HepG2 (cell line): ENCODE results near the gene ALDH3B2. TPM values are rescaled to one million over a fixed set of nuclear protein-coding genes. Genes with fewer than 3 reads are reported as not detected.

Source experiments
- ARHGAP35 ChIP-seq: sonication (generic); formaldehyde crosslinking; IDR thresholded peaks from 2 replicates; pipeline ENCODE4 v1.9.0; 2022; ENCODE audit warnings: mild to moderate bottlenecking, inconsistent platforms, moderate library complexity, missing genetic modification reagents, borderline replicate concordance
- FLYWCH1 ChIP-seq: sonication (generic); formaldehyde crosslinking; IDR thresholded peaks from 2 replicates; pipeline ENCODE4 v1.8.1; 2023; ENCODE audit warnings: mild to moderate bottlenecking, missing genetic modification reagents
- FOSL2 ChIP-seq: sonication (generic); formaldehyde crosslinking; IDR thresholded peaks from 2 replicates; pipeline ENCODE4 v1.4.0; 2020; ENCODE audit warnings: missing genetic modification reagents
- FOXM1 ChIP-seq: sonication (generic); formaldehyde crosslinking; IDR thresholded peaks from 2 replicates; pipeline ENCODE4 v1.5.0; 2020; ENCODE audit warnings: missing genetic modification reagents
- NFYC ChIP-seq: IDR thresholded peaks from 2 replicates; pipeline ENCODE4 v1.6.1; 2016; ENCODE audit warnings: missing genetic modification reagents, missing compliant biosample characterization
- RFXAP ChIP-seq: sonication (generic); formaldehyde crosslinking; IDR thresholded peaks from 2 replicates; pipeline ENCODE4 v1.4.0; 2020; ENCODE audit warnings: missing genetic modification reagents, borderline replicate concordance
- SMARCC2 ChIP-seq: fragments of 450-650 bp; IDR thresholded peaks from 2 replicates; pipeline ENCODE4 v1.6.1; 2017; ENCODE audit warnings: antibody characterized with exemption, mild to moderate bottlenecking
- ZMAT5 ChIP-seq: sonication (generic); formaldehyde crosslinking; IDR thresholded peaks from 2 replicates; pipeline ENCODE4 v1.5.0; 2020; ENCODE audit warnings: mild to moderate bottlenecking, low read depth, missing genetic modification reagents, borderline replicate concordance
- ZNF230 ChIP-seq: sonication (generic); formaldehyde crosslinking; IDR thresholded peaks from 2 replicates; pipeline ENCODE4 v1.4.0; 2020; ENCODE audit warnings: mild to moderate bottlenecking, missing genetic modification reagents
- ZNF253 ChIP-seq: sonication (generic); formaldehyde crosslinking; IDR thresholded peaks from 2 replicates; pipeline ENCODE4 v1.8.0; 2022; ENCODE audit warnings: mild to moderate bottlenecking, missing genetic modification reagents, borderline replicate concordance
- ZNF75D ChIP-seq: sonication (generic); formaldehyde crosslinking; IDR thresholded peaks from 2 replicates; pipeline ENCODE4 v1.8.1; 2023; ENCODE audit warnings: missing genetic modification reagents, mild to moderate bottlenecking, borderline replicate concordance
- ZNF839 ChIP-seq: sonication (generic); formaldehyde crosslinking; IDR thresholded peaks from 2 replicates; pipeline ENCODE4 v1.4.0; 2020; ENCODE audit warnings: missing genetic modification reagents, mild to moderate bottlenecking, borderline replicate concordance
- ZSCAN22 ChIP-seq: sonication (generic); formaldehyde crosslinking; IDR thresholded peaks from 2 replicates; pipeline ENCODE4 v1.4.0; 2020; ENCODE audit warnings: mild to moderate bottlenecking, missing genetic modification reagents
- polyA plus RNA-seq, 8 experiments: library from polyadenylated mRNA; depleted of rRNA in 3 of 8; stranded (reverse) in 7 of 8; unstranded in 1 of 8; fragments of >200 nt; fragmentation: Illumina TruSeq in 4 of 8; extraction: Trizol in 4 of 8; gene quantifications; 2 replicates each; pipeline versions ENCODE4 v1.2.1 to v1.2.3, GENCODE V29; 2011 to 2016; ENCODE audit warnings: low read depth in 4 of 8, missing spikeins in 1 of 8, mixed read lengths in 1 of 8; ENCODE audit not compliant: insufficient read depth in 1 of 8
- total RNA-seq, 5 experiments: library from RNA; depleted of rRNA; stranded (reverse); fragments of >200 nt; fragmentation: Illumina TruSeq; extraction: Trizol; gene quantifications; 2 replicates each; pipeline ENCODE4 v1.2.3, GENCODE V29; 2016; ENCODE audit warnings: low read depth in 1 of 5
- TF ChIP-seq, protein P1 (sequence below): sonication (generic); formaldehyde crosslinking; IDR thresholded peaks from 2 replicates; pipeline ENCODE4 v1.4.0; 2020; ENCODE audit warnings: mild to moderate bottlenecking, missing genetic modification reagents

Gene ALDH3B2
- total and polyA plus RNA-seq, 2 of the 13 experiments (the other 11 are each of a cell fraction or from before 2014, with no cell fraction given): not detected

DNA sequence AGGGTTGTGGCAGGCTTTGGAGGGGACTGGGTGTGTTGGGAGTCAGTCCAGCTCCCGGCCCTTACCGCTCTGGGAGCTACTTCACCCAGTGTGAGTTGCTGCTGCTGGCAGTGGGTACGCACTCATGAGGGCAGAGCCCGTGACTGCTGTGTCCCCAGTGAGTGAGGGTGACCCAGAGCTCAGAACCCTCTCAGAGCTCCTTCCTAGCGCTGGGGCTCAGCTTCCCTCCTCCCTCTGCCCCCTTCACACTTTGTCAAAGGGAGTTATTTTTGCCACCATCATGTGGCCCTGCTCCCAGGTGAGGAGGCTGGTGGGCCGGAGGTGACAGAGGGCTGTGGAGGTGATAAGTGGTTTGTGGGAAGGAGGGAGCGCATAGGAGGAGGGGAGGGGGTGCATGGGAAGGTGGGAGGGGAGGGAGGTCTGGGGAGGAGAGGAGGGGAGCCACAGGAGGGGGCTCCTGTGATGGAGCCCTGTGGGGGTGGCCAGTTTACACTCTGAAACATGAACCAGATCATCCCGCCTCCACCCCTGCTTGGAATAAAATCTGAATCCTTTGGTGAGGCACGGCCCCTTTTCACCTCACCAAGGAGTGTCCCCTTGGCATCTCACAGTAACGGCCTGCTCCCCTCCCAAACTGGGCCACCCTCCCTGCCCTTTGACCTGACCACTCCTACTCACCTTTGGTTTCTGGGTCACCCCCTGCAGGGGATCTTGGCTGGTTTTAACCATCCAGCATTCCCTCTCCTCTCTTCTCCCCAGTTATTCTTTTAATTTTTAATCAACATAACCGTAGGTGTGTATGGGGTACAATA is 57.8 kb downstream of the ALDH3B2 start (continued):
- TF ChIP-seq, protein P1, sequence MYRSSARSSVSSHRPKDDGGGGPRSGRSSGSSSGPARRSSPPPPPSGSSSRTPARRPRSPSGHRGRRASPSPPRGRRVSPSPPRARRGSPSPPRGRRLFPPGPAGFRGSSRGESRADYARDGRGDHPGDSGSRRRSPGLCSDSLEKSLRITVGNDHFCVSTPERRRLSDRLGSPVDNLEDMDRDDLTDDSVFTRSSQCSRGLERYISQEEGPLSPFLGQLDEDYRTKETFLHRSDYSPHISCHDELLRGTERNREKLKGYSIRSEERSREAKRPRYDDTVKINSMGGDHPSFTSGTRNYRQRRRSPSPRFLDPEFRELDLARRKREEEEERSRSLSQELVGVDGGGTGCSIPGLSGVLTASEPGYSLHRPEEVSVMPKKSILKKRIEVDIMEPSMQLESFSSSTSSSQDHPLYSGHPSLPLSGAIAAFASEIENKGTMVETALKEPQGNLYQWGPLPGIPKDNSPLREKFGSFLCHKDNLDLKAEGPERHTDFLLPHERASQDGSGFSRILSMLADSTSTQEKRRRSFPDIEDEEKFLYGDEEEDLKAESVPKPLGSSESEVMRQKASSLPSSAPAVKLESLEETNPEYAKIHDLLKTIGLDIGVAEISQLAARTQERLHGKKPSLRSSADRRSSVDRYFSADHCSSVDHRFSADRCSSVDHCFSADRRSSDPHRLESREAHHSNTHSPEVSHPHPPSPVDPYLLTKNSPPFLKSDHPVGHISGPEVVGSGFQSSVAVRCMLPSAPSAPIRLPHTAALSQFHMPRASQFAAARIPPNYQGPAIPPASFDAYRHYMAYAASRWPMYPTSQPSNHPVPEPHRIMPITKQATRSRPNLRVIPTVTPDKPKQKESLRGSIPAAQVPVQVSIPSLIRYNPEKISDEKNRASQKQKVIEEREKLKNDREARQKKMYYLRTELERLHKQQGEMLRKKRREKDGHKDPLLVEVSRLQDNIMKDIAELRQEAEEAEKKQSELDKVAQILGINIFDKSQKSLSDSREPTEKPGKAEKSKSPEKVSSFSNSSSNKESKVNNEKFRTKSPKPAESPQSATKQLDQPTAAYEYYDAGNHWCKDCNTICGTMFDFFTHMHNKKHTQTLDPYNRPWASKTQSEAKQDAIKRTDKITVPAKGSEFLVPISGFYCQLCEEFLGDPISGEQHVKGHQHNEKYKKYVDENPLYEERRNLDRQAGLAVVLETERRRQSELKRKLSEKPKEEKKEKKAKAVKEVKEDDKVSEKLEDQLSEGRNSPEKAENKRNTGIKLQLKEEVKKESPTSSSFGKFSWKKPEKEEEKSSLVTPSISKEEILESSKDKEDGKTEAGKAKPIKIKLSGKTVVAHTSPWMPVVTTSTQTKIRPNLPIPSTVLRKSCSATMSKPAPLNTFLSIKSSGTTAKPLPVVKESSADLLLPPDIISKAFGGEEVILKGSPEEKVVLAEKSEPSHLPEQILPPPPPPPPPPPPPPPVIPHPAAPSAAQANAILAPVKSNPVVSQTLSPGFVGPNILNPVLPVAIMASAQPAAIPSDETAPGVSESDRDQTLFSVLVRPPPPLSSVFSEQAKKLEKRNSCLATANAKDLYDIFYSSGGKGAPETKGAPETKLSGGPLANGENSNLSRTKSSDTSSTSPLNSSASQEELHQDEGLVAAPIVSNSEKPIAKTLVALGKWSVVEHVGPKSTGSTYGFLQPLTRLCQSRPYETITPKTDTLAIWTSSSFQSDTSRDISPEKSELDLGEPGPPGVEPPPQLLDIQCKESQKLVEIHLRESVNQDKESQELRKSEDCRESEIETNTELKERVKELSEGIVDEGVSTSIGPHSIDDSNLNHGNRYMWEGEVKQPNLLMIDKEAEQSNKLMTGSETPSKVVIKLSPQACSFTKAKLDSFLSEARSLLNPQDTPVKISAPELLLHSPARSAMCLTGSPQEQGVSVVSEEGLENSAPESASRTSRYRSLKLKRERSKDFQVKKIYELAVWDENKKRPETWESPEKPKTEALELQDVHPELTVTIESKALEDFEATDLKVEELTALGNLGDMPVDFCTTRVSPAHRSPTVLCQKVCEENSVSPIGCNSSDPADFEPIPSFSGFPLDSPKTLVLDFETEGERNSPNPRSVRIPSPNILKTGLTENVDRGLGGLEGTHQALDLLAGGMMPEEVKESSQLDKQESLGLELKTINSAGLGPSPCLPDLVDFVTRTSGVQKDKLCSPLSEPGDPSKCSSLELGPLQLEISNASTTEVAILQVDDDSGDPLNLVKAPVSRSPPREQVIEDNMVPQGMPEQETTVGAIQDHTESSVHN: no peak
- TF ChIP-seq ARHGAP35 (CRISPR knock-in tag): no peak
- TF ChIP-seq ZNF839 (CRISPR knock-in tag): no peak
- TF ChIP-seq NFYC (CRISPR knock-in tag): no peak
- TF ChIP-seq FOXM1: no peak
- no peak for TF ChIP-seq FOSL2 (CRISPR knock-in tag)
- TF ChIP-seq FLYWCH1 (CRISPR knock-in tag): no peak
- no peak for TF ChIP-seq ZNF253
- no peak for TF ChIP-seq ZNF75D (CRISPR knock-in tag)
- TF ChIP-seq ZSCAN22: no peak
- no peak for TF ChIP-seq SMARCC2
- no peak for TF ChIP-seq ZMAT5 (CRISPR knock-in tag)
- no peak for TF ChIP-seq RFXAP (CRISPR knock-in tag)
- no peak for TF ChIP-seq ZNF230
